Lung microvascular endothelial cell (primary cell): ENCODE data around the gene KCTD17. TPM values are rescaled to one million over a fixed set of nuclear protein-coding genes. Genes with fewer than 3 reads are reported as not detected.

Source experiments
- DNase-seq, 2 donors: peaks; one replicate each; pipeline versions ENCODE4 v3.0.0 to v3.0.0-alpha.2; 2010; ENCODE audit warnings: low read depth in 2 of 2
- total RNA-seq: library from RNA; depleted of rRNA; stranded (reverse); fragments of >200 nt; gene quantifications from 2 replicates; pipeline ENCODE4 v1.2.1, GENCODE V29; 2014

The KCTD17 gene
- 42.1 and 81.7 TPM in 2 replicates for total RNA-seq

- peak; percentile 64 to 81 for DNase-seq
Measured at GRCh38 chr22:37051391-37052385, at the start of gene KCTD17. KCTD17 (plus strand) TSS chr22:37051742; CDS start chr22:37051761, 19 bp downstream.

- DNase-seq = no peak
Measured at GRCh38 chr22:37001826-37002225, 49.7 kb upstream of the KCTD17 start.

DNA sequence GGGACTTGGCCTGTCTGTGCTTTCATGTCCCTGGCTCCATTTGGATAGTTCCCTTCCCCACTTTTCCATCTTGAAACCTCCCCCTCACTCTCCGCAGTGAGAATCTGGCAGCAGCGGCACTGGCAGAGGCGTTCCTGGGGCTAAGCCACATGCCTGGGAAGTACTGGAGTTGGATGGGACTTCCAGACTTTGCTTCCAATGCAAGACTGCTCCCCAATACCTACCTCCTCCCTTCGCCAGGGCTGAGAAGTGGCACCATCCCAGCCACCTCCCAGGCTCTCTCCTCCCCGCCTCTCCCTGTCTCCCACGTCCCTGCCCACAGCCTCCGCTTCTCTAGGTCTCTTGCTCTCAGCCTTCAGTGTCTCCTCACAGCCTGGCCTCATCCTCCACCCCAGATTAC is 48.9 kb upstream of the KCTD17 start:
- no peak for DNase-seq

GRCh38 chr22:37007651-37008050 is 43.9 kb upstream of the KCTD17 start:
- peak; percentile 17 to 42 for DNase-seq

DNA sequence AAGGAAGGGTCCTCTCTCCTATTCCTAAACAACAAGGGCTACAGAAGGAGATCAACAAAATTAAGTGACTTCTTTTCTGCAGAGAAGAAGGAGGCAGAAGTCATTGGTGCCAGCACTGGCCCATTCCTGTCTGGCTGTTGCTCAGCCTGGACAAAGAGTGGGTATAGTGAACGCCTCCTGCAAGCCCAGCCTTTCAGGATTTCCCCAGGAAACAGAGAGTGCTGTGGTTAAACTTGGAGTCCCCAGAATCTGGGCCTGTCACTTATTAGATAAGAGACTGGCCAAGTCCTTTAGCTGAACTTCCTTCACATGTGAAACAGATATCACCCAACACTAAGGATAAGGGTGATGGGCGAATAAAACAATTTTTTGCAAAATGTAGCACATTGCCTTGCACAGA is 43.2 kb upstream of the KCTD17 start:
- peak; percentile 14 to 44 for DNase-seq

DNA sequence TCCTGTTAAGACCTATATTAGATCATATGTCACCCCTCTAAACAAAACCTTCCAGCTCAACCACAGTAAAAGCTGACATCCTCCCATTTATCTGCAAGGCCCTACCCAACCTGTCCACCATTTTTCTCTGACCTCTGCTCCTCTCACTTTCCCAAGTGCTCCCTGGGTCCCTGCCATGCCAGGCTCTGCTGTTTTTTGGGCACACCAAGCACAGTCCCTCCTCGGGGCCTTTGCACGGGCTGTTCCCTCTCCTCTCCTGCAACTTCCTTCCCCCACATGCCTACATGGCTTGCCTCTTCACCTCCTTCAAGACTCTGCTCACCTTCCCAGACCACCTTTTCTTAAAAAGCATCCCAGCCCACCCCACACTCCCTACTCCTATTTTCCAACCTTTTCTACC is 42.1 kb upstream of the KCTD17 start:
- DNase-seq = no peak

DNA sequence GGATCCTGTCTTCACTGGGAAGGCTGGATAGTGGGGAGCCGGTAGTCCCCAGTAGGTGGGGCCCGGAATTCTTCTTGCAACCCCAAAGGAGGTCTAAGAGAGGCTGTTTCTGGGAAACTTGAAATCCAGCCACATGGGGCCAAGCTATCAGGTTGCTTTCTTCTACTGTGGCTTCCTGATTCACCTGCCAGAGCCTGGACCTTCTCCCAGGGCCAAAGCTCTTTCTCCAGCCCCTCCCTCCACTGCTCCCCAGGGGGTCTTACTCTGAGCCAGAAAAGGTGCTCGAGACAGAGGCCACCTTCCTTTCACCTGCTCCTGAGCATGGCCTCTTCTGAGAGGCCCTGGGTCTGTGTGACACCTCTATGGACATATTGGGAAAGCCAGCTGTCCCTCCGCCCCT is 41.4 kb upstream of the KCTD17 start:
- DNase-seq = no peak

- DNase-seq = no peak
Measured at GRCh38 chr22:37010976-37011375, 40.6 kb upstream of the KCTD17 start.

DNA sequence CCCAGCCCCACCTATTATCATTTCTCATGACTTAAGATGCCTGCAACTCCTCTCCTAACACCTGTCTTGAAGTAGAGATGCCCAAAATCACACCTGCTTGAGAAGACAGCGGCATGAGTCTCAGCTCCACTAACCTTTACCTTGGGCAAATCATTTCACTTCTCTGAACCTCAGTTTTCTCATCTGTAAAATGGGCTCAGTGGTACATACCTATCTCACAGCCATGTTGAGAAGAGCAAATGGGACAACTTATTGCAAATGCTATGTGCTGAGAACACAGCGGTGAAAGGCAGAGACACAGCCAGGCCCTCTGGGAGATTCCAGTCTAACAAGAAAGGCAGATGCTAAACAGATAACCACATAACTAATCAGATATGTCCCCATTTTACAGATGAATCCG is 40.1 kb upstream of the KCTD17 start:
- no peak for DNase-seq

DNA sequence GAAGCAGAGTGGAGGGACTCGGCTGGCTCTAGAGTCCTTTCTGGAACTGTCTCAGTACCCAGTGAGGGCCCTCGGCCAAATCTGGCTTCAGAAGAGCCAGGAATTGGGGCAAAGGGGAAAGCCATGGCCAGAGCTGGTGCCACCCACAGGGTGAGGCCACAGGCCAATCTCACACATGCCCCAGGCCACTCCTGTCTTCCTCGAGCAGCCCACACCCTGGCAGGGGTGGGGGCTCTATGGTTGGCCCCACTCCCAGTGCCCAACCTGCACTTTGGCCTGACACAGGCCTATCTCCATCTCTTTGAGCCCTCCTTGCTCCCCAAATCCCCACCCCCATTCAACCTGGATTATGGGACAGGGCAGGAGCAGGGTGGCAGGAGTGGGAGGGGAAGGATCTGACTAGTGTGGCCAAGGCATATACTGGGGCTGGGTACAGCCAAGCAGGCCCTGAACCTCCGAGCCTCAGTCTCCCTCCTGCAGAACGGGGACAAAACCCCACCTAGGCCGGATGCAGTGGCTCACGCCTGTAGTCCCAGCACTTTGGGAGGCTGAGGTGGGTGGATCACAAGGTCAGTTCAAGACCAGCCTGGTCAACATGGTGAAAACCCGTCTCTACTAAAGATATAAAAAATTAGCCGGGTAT is 39.2 kb upstream of the KCTD17 start:
- no peak for DNase-seq

DNA sequence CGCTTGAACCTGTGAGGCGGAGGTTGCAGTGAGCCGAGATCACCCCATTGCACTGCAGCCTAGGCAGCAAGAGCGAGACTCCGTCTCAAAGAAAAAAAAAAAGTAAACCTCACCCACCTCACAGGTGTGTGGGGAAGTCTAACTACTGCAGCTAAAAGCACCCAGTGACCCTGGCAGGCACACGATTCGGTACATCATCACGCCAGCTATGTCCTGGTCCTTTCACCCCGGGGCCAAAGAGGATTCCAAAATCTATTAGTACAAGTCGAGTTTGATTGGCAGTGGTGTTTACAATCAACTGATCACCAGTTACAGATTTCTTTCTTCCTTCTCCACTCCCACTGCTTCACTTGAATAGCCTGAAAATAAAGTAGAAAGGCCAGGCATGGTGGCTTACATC is 38.6 kb upstream of the KCTD17 start:
- no peak for DNase-seq

DNA sequence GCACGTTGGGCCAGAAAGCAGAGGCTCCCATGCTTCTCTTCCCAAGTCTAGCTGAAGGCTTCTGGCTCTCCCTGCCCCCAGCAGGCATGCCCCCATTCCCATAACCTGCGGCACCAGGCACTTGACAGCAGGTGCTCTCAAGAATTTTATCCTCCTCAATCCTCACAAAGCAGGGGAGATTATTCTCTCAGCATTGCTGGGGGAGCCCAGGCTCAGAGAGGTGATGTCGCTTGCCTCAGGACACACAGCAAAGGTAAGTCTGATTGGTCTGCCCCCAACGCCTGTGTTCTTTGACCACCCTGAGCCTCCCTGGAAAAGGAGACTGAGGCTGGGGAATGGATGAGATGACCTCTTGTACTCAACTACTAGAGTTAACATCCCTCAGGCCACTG is 37.1 kb upstream of the KCTD17 start:
- no peak for DNase-seq

DNA sequence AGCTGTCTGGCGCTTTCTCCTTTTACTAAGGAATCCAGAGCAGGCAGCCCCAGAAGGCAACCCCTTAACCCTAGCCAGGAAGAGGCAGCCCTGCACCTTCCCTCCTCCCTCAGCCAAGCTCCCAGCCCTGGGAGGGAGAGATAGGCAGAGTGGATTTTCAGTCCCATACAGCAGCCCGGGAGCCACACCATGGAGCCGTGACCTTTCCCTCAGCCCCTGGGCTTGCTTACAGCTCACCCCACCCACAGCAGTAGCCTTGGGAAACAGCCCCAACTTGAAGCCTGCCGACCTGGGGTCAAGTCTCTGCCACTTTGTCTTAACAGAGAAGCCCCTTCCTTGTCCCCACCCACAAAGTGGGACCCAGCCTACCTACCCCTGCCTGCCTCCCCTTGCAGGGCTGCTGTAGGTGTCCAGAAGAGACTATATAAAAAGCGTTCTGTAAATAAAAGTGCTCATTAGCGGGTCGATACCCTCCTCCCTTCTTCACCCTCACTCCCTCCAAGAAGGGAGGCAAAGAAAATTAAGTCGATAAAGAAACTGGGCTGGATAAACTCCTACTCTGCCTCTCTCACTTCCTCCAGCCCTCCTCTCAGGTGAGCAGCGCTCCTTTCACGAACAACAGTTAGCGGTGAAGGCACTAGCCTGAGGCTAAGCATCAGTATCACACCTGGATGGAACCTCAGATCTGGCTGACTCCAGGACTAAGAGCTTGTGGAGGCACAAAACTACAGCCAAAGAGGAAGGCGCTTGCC is 36.5 kb upstream of the KCTD17 start:
- no peak for DNase-seq

- DNase-seq = no peak
Measured at GRCh38 chr22:37015587-37015878, 36.0 kb upstream of the KCTD17 start.

DNA sequence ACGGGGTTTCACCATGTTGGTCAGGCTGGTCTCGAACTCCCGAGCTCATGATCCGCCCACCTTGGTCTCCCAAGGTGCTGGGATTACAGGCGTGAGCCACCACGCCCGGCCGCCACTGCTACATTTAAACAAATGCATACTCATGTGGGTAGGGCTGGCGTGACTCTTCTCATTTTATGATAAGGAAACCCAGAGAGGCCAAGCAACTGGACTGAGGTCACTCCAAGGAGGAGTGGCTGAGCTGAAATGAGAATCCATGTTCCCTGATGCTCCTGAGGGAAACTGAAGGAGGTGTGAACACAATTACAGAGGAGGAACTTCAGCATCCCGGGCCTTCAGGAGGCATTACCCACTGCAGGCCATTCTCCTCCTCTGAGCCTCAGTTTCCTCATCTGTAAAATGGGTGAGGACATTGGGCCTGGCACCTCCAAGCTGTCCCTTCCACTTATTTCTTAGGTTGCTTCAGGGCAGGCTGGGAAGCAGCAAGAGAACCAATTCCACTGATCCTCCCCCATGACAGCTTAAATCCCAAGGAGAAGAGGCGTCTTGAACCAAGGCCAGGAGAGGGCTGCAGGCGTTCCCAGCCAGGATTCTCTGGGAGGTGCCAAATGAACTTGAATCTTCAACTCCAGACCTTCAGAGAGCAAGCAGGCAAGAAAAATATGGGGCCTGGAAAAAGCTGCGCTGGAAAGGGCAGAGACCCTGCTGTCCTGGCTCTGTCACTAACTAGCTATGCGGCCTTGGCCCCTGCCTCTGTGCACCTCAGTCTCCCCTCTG is 35.2 kb upstream of the KCTD17 start:
- no peak for DNase-seq

- no peak for DNase-seq
Measured at GRCh38 chr22:37017356-37017755, 34.2 kb upstream of the KCTD17 start.

- peak in 1 of 2 donors; percentile 50 for DNase-seq
Measured at GRCh38 chr22:37018086-37018814, 33.3 kb upstream of the KCTD17 start.

GRCh38 chr22:37018815-37019308 is 32.7 kb upstream of the KCTD17 start:
- DNase-seq = peak in 1 of 2 donors; percentile 41

DNA sequence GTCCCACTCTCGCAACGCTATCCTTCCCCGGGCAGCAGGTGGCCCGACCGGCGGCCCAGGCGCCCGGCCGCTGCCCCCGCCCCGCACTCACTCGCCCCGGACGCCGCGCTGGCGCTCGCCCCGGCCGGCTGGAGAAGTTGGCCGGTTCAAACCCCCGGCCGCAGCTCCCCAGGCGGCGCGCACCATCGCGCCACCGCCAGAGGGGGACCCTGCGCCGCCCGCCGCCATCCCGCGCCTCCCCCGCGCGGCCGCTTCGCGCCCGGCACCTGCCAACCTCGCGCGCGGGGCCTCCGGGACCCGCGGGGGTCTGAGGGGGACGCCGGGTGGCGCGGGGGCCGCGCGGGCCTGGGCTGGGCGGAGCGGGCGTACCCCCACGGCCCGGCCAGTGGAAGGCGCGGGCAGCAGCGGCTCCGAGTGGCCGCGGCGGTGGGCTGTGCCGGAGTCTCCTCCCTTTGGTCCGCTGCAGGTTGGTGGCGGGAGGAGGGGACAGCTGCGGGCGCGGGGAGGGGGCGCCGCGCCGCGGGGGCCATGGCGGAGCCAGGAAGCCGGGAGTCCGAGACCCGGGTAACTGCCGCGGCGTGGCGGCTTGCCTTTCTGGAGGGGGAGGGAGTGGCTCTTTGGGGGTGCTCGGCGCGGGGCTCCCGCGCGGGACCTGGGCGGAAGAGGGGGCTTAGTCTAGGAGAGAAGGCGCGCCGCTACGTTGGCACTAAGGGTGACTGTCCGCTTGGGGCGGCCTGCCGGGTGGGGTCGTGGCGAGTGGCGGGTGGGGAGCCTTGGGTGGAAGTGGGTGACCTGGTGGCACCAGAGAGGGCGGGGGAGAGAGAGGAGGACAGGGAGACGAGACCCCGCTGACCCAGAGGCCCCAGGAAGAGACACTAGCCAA is 32.0 kb upstream of the KCTD17 start, which contains the start of the genes MPST and TST:
MPST (plus strand) TSS at position 434 of the 883 bp plus-strand sequence; CDS start at position 529, 95 bp downstream.
TST (minus strand) TSS at position 139 of the 883 bp plus-strand sequence. CDS start 715 bp downstream, outside the sequence.
- DNase-seq = peak; percentile 76 to 90
